HL-60 (cell line): ENCODE data around the gene IL5.
"Not testable (repeated sequence)": the region's sequence is repeated elsewhere in the genome, so short reads cannot be mapped to it uniquely, and the experiment has no call there.

Experiments used
- TF ChIP-seq, protein P1 (sequence below): IDR thresholded peaks from one replicate; pipeline ENCODE4 v1.5.1; 2011; ENCODE audit warnings: low read length, control low read depth, inconsistent platforms; ENCODE audit not compliant: insufficient read depth
- TF ChIP-seq, protein P2 (sequence below): IDR thresholded peaks from 2 replicates; pipeline ENCODE4 v1.6.1; 2012; ENCODE audit warnings: low read depth; ENCODE audit not compliant: insufficient replicate concordance

DNA sequence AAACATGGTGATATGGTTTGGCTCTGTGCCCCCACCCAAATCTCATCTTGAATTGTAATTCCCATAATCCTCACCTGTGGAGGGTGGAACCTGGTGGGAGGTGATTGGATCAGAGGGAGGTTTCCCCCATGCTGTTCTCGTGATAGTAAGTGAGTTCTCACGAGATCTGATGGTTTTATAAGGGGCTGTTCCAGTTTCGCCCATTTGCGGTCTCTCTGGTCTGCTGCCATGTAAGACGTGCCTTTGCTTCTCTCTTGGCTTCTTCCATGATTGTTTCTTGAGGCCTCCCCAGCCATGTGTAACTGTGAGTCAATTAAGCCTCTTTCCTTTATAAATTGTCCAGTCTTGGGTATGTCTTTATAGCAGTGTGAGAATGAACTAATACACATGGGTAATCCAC, 18.4 kb downstream of the IL5 start:
- TF ChIP-seq, protein P1, sequence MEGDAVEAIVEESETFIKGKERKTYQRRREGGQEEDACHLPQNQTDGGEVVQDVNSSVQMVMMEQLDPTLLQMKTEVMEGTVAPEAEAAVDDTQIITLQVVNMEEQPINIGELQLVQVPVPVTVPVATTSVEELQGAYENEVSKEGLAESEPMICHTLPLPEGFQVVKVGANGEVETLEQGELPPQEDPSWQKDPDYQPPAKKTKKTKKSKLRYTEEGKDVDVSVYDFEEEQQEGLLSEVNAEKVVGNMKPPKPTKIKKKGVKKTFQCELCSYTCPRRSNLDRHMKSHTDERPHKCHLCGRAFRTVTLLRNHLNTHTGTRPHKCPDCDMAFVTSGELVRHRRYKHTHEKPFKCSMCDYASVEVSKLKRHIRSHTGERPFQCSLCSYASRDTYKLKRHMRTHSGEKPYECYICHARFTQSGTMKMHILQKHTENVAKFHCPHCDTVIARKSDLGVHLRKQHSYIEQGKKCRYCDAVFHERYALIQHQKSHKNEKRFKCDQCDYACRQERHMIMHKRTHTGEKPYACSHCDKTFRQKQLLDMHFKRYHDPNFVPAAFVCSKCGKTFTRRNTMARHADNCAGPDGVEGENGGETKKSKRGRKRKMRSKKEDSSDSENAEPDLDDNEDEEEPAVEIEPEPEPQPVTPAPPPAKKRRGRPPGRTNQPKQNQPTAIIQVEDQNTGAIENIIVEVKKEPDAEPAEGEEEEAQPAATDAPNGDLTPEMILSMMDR: not testable (repeated sequence)
- TF ChIP-seq, protein P2, sequence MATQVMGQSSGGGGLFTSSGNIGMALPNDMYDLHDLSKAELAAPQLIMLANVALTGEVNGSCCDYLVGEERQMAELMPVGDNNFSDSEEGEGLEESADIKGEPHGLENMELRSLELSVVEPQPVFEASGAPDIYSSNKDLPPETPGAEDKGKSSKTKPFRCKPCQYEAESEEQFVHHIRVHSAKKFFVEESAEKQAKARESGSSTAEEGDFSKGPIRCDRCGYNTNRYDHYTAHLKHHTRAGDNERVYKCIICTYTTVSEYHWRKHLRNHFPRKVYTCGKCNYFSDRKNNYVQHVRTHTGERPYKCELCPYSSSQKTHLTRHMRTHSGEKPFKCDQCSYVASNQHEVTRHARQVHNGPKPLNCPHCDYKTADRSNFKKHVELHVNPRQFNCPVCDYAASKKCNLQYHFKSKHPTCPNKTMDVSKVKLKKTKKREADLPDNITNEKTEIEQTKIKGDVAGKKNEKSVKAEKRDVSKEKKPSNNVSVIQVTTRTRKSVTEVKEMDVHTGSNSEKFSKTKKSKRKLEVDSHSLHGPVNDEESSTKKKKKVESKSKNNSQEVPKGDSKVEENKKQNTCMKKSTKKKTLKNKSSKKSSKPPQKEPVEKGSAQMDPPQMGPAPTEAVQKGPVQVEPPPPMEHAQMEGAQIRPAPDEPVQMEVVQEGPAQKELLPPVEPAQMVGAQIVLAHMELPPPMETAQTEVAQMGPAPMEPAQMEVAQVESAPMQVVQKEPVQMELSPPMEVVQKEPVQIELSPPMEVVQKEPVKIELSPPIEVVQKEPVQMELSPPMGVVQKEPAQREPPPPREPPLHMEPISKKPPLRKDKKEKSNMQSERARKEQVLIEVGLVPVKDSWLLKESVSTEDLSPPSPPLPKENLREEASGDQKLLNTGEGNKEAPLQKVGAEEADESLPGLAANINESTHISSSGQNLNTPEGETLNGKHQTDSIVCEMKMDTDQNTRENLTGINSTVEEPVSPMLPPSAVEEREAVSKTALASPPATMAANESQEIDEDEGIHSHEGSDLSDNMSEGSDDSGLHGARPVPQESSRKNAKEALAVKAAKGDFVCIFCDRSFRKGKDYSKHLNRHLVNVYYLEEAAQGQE: not testable (repeated sequence)
